Measurements from ENCODE around the gene TM9SF4.

TM9SF4 gene

DNA sequence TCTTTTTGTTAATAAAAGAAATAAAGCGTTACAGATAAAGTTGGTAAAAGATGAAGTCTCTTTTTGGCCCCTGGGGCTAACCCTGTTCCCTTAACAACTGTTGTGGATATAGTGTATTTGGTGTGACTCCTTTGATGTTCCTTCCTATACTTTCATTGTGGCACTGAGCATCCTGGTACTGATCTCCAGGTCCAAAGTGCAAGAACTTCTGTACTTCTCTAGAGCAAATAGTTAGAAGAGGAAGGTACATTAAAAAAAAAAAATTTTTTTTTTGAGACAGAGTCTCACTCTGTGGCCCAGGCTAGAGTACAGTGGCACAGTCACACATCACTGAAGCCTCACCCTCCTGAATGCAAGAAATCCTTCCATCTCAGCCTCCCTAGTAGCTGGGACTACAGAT is 104.4 kb downstream of the TM9SF4 start:
- no peak for DNase-seq

- no peak for DNase-seq
These were observed 105.6 kb downstream of the TM9SF4 start for GRCh38 chr20:32215147-32215546.

- no peak for DNase-seq
These were observed 106.2 kb downstream of the TM9SF4 start for GRCh38 chr20:32215729-32216128.

DNA sequence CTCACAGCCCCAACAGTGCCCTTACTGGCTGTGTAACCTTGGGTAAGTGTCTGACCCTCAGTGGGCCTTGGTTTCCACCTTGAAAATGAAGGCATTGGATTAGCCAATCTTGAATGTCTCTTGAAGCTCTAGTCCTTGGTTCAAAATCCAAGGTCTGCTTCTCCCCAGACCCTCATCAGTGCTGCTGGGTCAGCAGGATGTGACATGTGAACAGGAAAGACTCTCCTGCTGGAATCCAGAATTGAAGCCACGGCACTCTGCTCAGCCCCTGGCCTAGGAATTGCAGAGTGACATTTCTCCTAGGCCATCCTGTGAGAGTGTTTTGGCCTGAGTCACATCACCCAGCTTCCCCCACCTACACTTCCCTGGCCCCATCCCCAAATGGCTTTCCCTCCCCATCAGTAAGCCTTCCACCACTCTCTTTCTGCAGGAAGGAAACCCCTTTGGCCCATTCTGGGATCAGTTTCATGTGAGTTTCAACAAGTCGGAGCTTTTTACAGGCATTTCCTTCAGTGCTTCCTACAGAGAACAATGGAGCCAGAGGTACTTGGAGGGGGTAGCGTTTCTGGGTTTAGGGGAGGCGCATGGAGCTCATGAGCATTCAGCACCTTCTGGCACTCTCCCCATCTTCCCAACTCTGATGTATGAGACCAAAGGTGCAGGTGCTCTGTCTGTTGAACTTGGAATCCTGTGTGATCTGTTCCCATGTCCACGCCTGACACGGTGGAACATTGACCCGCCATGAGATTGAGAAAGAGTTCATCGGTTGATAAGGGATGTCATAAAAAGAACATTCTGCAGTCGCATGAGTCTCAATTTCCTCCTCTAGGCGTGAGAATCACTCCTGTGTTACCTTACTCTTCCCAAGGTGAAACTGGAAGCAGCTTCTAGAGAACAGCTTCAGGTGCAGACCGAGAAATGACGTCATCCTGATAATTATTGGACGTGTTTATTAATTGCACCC is 106.9 kb downstream of the TM9SF4 start:
- no peak for DNase-seq

All from stimulated activated CD4-positive, alpha-beta T cell treated with anti-CD3 and anti-CD28 coated beads, Interleukin-4, amount 100 ng/mL, for 4 hours (primary cell).